ENCODE measurements around the gene DHRS11. TPM values are rescaled to one million over a fixed set of nuclear protein-coding genes. Genes with fewer than 3 reads are reported as not detected.

DHRS11 gene
- total RNA-seq, 1 experiment from 2014 or later, result 38.0 TPM

- ATAC-seq, result peak; percentile 22; the same call in 1 of the 2 replicates
- ChIA-PET POLR2A (interaction anchor here (1.9 kb wide), 1 partner anchor 13 kb away, joined by 9 read pairs; the partner anchor contains the start of gene MRM1), CTCF (interaction anchor here (1.2 to 8.1 kb wide), 4 partner anchors 11 to 433 kb away, joined by 5 to 87 read pairs (median 33); partner anchors contain the start of gene MRM1)
- H3K27ac Mint-ChIP-seq, result peak overlapping the region; percentile 78; the same call in 1 of the 2 replicates
- H3K9me3 Mint-ChIP-seq, result peaks cover 8% of the 10 kb centered on the region; the same call in 1 of the 2 replicates
- H3K4me1 Mint-ChIP-seq, result peaks cover 35% of the 10 kb centered on the region
- H3K27me3 Mint-ChIP-seq (ENCODE audit: low read depth), result no peaks in the 10 kb centered on the region; the same call in 1 of the 2 replicates
- H3K36me3 Mint-ChIP-seq, result peaks cover 9% of the 10 kb centered on the region
- TF ChIP-seq EMX1 (CRISPR knock-in tag; IDR thresholded peaks at IDR 0.05), result no peak
- TF ChIP-seq OVOL2 (CRISPR knock-in tag; IDR thresholded peaks at IDR 0.05; ENCODE audit: borderline replicate concordance), result no peak
- no peak for TF ChIP-seq ESRRA (CRISPR knock-in tag; IDR thresholded peaks at IDR 0.05; ENCODE audit: borderline replicate concordance)
- TF ChIP-seq E2F1 (CRISPR knock-in tag; IDR thresholded peaks at IDR 0.05), result no peak
- no peak for TF ChIP-seq RORB (CRISPR knock-in tag; IDR thresholded peaks at IDR 0.05)
- TF ChIP-seq ZNF263 (CRISPR knock-in tag; IDR thresholded peaks at IDR 0.05; ENCODE audit: low read depth), result no peak
- no peak for TF ChIP-seq PRRX2 (CRISPR knock-in tag; IDR thresholded peaks at IDR 0.05)
- no peak for TF ChIP-seq NR1H2 (CRISPR knock-in tag; IDR thresholded peaks at IDR 0.05)
- TF ChIP-seq TEAD1 (CRISPR knock-in tag; IDR thresholded peaks at IDR 0.05), result no peak
- TF ChIP-seq PRDM15 (CRISPR knock-in tag; IDR thresholded peaks at IDR 0.05), result no peak
- no peak for TF ChIP-seq GTF2I (CRISPR knock-in tag; conservative IDR thresholded peaks at IDR 0.05)
- no peak for TF ChIP-seq ELF4 (CRISPR knock-in tag; IDR thresholded peaks at IDR 0.05; ENCODE audit: low read depth)
- no peak for TF ChIP-seq GRHL2 (CRISPR knock-in tag; IDR thresholded peaks at IDR 0.05; ENCODE audit: insufficient replicate concordance, severe bottlenecking)
- no peak for TF ChIP-seq USF2 (CRISPR knock-in tag; IDR thresholded peaks at IDR 0.05)
- TF ChIP-seq AFF4 (CRISPR knock-in tag; IDR thresholded peaks at IDR 0.05; ENCODE audit: borderline replicate concordance), result no peak
- no peak for TF ChIP-seq SMAD4 (CRISPR knock-in tag; IDR thresholded peaks at IDR 0.05)
- no peak for TF ChIP-seq MAX (CRISPR knock-in tag; IDR thresholded peaks at IDR 0.05)
- no peak for TF ChIP-seq NR3C1 (CRISPR knock-in tag; conservative IDR thresholded peaks at IDR 0.05; ENCODE audit: low read depth)
- H3K4me3 Mint-ChIP-seq, result no peak overlapping the region
- DNase-seq (ENCODE audit: low spot score), result no peak
These were observed 23.3 kb downstream of the DHRS11 start for GRCh38 chr17:36614933-36615332.

Data from WTC11 (cell line).